BE2C (cell line): ENCODE data around the gene CBLC.

Experiments
- DNase-seq: peaks from one replicate; pipeline ENCODE4 v3.0.0-alpha.2; 2020
- H3K27me3 ChIP-seq: fragments of 250-450 bp; sonication (Bioruptor Pico); 2 replicates; pipeline ENCODE4 v1.5.1; 2020; ENCODE audit warnings: mild to moderate bottlenecking
- H3K36me3 ChIP-seq: fragments of 250-450 bp; sonication (Bioruptor Pico); 2 replicates; pipeline ENCODE4 v1.5.1; 2020; ENCODE audit warnings: mild to moderate bottlenecking
- H3K4me1 ChIP-seq: fragments of 250-450 bp; sonication (Bioruptor Pico); 2 replicates; pipeline ENCODE4 v1.5.1; 2020
- H3K4me3 ChIP-seq: 2 replicates; pipeline ENCODE4 v1.5.1; 2011; ENCODE audit warnings: low read depth, low read length
- H3K9me3 ChIP-seq: fragments of 250-450 bp; sonication (Bioruptor Pico); 2 replicates; pipeline ENCODE4 v1.5.1; 2020
- TF ChIP-seq, protein P1 (sequence below): IDR thresholded peaks from 2 replicates; pipeline ENCODE4 v1.5.1; 2012; ENCODE audit warnings: mild to moderate bottlenecking, low read depth, low read length

Gene CBLC

GRCh38 chr19:44841231-44841630, 63.5 kb downstream of the CBLC start:
- no peaks in the 10 kb centered on the region for H3K27me3 ChIP-seq
- H3K9me3 ChIP-seq = no peaks in the 10 kb centered on the region
- no peaks in the 10 kb centered on the region for H3K4me1 ChIP-seq
- TF ChIP-seq, protein P1, sequence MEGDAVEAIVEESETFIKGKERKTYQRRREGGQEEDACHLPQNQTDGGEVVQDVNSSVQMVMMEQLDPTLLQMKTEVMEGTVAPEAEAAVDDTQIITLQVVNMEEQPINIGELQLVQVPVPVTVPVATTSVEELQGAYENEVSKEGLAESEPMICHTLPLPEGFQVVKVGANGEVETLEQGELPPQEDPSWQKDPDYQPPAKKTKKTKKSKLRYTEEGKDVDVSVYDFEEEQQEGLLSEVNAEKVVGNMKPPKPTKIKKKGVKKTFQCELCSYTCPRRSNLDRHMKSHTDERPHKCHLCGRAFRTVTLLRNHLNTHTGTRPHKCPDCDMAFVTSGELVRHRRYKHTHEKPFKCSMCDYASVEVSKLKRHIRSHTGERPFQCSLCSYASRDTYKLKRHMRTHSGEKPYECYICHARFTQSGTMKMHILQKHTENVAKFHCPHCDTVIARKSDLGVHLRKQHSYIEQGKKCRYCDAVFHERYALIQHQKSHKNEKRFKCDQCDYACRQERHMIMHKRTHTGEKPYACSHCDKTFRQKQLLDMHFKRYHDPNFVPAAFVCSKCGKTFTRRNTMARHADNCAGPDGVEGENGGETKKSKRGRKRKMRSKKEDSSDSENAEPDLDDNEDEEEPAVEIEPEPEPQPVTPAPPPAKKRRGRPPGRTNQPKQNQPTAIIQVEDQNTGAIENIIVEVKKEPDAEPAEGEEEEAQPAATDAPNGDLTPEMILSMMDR = no peak
- H3K36me3 ChIP-seq = no peaks in the 10 kb centered on the region
- no peak for DNase-seq
- H3K4me3 ChIP-seq = no peak overlapping the region

GRCh38 chr19:44845286-44845611, 67.6 kb downstream of the CBLC start:
- no peak for DNase-seq
- Histone ChIP-seq H3K4me3 (no peak overlapping the region), H3K27me3 (peaks cover 9% of the 10 kb centered on the region), H3K36me3 (no peaks in the 10 kb centered on the region), H3K4me1 (peaks cover 12% of the 10 kb centered on the region), H3K9me3 (no peaks in the 10 kb centered on the region)
- TF ChIP-seq, protein P1 = no peak

- H3K9me3 ChIP-seq = no peaks in the 10 kb centered on the region
- peak within 1 kb of the TSS; percentile 71 for H3K4me3 ChIP-seq
- DNase-seq = peak; percentile 100
- H3K4me1 ChIP-seq = peaks cover 16% of the 10 kb centered on the region
- no peaks in the 10 kb centered on the region for H3K36me3 ChIP-seq
- TF ChIP-seq, protein P1 = peak; percentile 80
- peaks cover 9% of the 10 kb centered on the region for H3K27me3 ChIP-seq
Observed at GRCh38 chr19:44845612-44846454, 68.1 kb downstream of the CBLC start, which contains the start of gene NECTIN2. Gene NECTIN2 (plus strand): TSS chr19:44846297. CDS start chr19:44846526, 229 bp downstream.

DNA sequence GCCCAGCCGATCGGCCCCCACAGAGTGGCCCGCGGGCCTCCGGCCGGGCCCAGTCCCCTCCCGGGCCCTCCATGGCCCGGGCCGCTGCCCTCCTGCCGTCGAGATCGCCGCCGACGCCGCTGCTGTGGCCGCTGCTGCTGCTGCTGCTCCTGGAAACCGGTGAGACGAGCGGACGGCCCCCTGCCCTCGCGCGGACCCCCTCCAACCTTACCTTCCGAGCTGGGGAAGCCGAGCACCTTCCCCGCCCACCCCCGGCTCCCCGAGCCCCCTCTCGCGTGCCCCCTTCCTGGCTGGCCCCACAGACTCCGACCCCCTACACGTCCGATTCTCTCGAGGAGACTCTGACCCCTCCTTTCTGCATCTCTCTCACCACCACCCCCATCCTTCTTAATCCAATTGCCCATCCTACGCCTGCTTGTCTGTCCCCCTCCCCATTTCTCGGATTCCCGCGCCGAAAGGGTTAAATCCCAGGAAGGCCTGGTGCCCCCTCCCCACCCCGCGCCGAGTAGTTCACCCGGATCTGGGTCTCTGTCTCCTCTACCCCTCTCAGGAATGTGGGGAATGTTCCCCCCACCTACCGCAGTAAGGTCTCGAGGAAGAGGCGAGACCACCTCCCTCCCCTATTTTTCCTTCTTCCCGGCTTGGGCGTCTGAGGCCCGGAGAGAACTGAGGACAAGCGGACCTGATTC, 68.9 kb downstream of the CBLC start:
- peaks cover 24% of the 10 kb centered on the region for H3K4me1 ChIP-seq
- peak overlapping the region; percentile 71 for H3K4me3 ChIP-seq
- H3K27me3 ChIP-seq = peaks cover 9% of the 10 kb centered on the region
- H3K36me3 ChIP-seq = no peaks in the 10 kb centered on the region
- no peaks in the 10 kb centered on the region for H3K9me3 ChIP-seq
- no peak for DNase-seq
- TF ChIP-seq, protein P1 = no peak

DNA sequence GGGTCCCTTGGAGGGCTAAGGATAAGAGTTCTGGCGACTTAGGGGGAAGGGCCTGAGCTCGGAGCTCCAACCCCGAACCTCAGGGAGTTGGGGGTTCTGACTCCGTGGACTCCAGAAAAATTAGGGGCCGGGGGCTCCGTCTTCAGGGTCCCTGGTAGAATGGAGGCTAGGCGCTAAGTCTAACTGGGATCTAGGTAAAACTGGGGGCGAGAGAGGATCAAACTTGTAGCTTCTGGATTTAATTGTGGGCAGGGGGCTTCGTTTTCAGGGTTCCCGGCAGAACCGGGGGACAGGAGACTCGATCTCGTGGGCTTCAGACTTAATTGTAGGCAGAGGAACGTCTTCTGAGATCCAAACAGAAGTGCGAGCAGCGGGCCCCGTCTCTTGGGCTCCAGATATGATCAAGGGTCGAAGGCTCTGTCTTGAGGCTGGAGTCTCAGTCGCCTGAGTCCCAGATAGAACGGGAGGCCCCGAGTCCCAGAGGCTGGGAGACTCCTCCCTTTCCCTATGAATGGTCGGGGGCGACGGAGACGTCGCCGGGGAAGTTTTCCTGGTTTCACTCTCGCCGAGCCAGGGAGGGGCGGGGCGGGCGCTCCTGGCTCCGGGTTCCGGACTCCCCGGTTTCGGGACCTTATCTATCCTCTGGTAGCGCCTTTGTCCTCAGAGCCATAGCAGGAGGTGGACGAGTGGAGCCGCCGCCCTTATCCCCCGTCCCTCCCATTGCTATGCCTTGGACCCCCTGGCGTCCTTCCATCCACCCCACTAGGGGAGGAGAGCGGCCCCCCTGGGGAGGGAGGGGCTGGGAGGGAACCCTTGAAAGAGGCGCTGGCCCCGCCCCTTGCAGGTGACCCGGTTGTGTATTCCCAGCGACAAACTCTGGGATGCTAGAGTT, 69.7 kb downstream of the CBLC start:
- Histone ChIP-seq H3K36me3 (no peaks in the 10 kb centered on the region), H3K4me1 (peaks cover 24% of the 10 kb centered on the region), H3K27me3 (peaks cover 9% of the 10 kb centered on the region), H3K4me3 (peak overlapping the region; percentile 71), H3K9me3 (no peaks in the 10 kb centered on the region)
- TF ChIP-seq, protein P1 = no peak
- DNase-seq = peak; percentile 32
